A549 (cell line): ENCODE measurements around the gene HS3ST3A1. TPM values are rescaled to one million over a fixed set of nuclear protein-coding genes. Genes with fewer than 3 reads are reported as not detected.

Source experiments
- ATAC-seq, 2 experiments: fragments of 200-7000 bp in 1 of 2; fragments of >200 bp in 1 of 2; cut with Nextera tagmentation in 1 of 2; cut with Tn5 transposase in 1 of 2; 3 replicates each; pipeline versions ENCODE4 v1.8.0 to v1.9.1; 2018 to 2020; ENCODE audit warnings: mild to moderate bottlenecking in 1 of 2, moderate library complexity in 1 of 2
- CTCF ChIA-PET: fragments of 300-600 bp; sonication (Branson Sonifier 250); formaldehyde crosslinking; extraction: SDS; loops from one replicate; lab custom pipeline; 2021; ENCODE audit warnings: antibody characterized with exemption, inconsistent platforms; lab: Yijun Ruan, JAX
- POLR2A ChIA-PET: fragments of 350-600 bp; formaldehyde crosslinking; extraction: SDS; loops from one replicate; lab custom pipeline; 2021; ENCODE audit warnings: antibody characterized with exemption, inconsistent platforms; lab: Yijun Ruan, JAX
- DNase-seq, 2 experiments: peaks; one replicate each; pipeline versions ENCODE4 v3.0.0 to v3.0.0-alpha.2; 2011 to 2016; ENCODE audit warnings: low read depth in 1 of 2, low spot score in 1 of 2
- FAIRE-seq: peaks from 2 replicates; lab custom pipeline; 2011; peaks lifted over from hg19 to GRCh38; lab: Jason Lieb, UNC
- H3K27ac ChIP-seq, 2 experiments: fragments of >200 bp; sonication (Bioruptor Twin); formaldehyde crosslinking; 3 replicates each; pipeline ENCODE4 v1.5.1; 2016 to 2017
- H3K4me1 ChIP-seq: fragments of >200 bp; sonication (Bioruptor Twin); formaldehyde crosslinking; 3 replicates; pipeline ENCODE4 v1.6.1; 2016
- H3K4me2 ChIP-seq: fragments of >200 bp; sonication (Bioruptor Twin); formaldehyde crosslinking; 3 replicates; pipeline ENCODE4 v1.6.1; 2016
- H3K4me3 ChIP-seq: fragments of >200 bp; sonication (Bioruptor Twin); formaldehyde crosslinking; 3 replicates; pipeline ENCODE4 v1.5.1; 2016
- H3K9me3 ChIP-seq: fragments of >200 bp; sonication (Bioruptor Twin); formaldehyde crosslinking; 3 replicates; pipeline ENCODE4 v1.6.1; 2016
- BCL3 ChIP-seq: fragments of >200 bp; sonication (Bioruptor Twin); formaldehyde crosslinking; IDR thresholded peaks from 3 replicates; pipeline ENCODE4 v1.6.1; 2016
- CBX8 ChIP-seq: fragments of 200-600 bp; sonication (generic); IDR thresholded peaks from 2 replicates; pipeline ENCODE4 v1.6.1; 2016
- CHD2 ChIP-seq: fragments of 150-350 bp; IDR thresholded peaks from 2 replicates; pipeline ENCODE4 v1.6.1; 2014; ENCODE audit warnings: low read length; ENCODE audit not compliant: partially characterized antibody
- ELK1 ChIP-seq: fragments of 150-350 bp; IDR thresholded peaks from 2 replicates; pipeline ENCODE4 v1.6.1; 2014; ENCODE audit warnings: low read depth, mild to moderate bottlenecking, low read length
- EP300 ChIP-seq, 2 experiments: fragments of >200 bp; sonication (Bioruptor Twin); formaldehyde crosslinking; IDR thresholded peaks; 2 replicates in 1 of 2; 3 replicates in 1 of 2; pipeline ENCODE4 v1.6.1; 2016 to 2017
- FOSB ChIP-seq: fragments of 250-450 bp; sonication (Bioruptor Pico); IDR thresholded peaks from 2 replicates; pipeline ENCODE4 v1.5.0; 2020; ENCODE audit warnings: mild to moderate bottlenecking, moderate library complexity
- FOXS1 ChIP-seq: fragments of 250-450 bp; sonication (Bioruptor Pico); IDR thresholded peaks from 2 replicates; pipeline ENCODE4 v1.5.0; 2020; ENCODE audit warnings: mild to moderate bottlenecking, moderate library complexity
- GATA3 ChIP-seq: IDR thresholded peaks from 2 replicates; pipeline ENCODE4 v1.6.1; 2012; ENCODE audit warnings: borderline replicate concordance
- HEYL ChIP-seq: fragments of 250-450 bp; sonication (Bioruptor Pico); IDR thresholded peaks from 2 replicates; pipeline ENCODE4 v1.8.0; 2021; ENCODE audit warnings: mild to moderate bottlenecking, moderate library complexity
- NPAS2 ChIP-seq: fragments of 250-450 bp; sonication (Bioruptor Pico); IDR thresholded peaks from 2 replicates; pipeline ENCODE4 v1.8.0; 2022; ENCODE audit warnings: mild to moderate bottlenecking, moderate library complexity, borderline replicate concordance
- NR3C1 ChIP-seq: fragments of >200 bp; sonication (Bioruptor Twin); formaldehyde crosslinking; IDR thresholded peaks from 3 replicates; pipeline ENCODE4 v1.6.1; 2017
- RARB ChIP-seq: fragments of 250-450 bp; sonication (Bioruptor Pico); IDR thresholded peaks from 2 replicates; pipeline ENCODE4 v1.8.0; 2021; ENCODE audit warnings: mild to moderate bottlenecking, moderate library complexity
- REST ChIP-seq: fragments of 200-600 bp; sonication (generic); IDR thresholded peaks from 2 replicates; pipeline ENCODE4 v1.6.1; 2016; ENCODE audit warnings: antibody characterized with exemption, mild to moderate bottlenecking, moderate library complexity
- TFCP2L1 ChIP-seq: fragments of 250-450 bp; sonication (Bioruptor Pico); IDR thresholded peaks from 2 replicates; pipeline ENCODE4 v1.5.0; 2021; ENCODE audit warnings: mild to moderate bottlenecking
- ZSCAN20 ChIP-seq: fragments of 250-450 bp; sonication (Bioruptor Pico); IDR thresholded peaks from 2 replicates; pipeline ENCODE4 v1.8.0; 2022; ENCODE audit warnings: mild to moderate bottlenecking, moderate library complexity
- WGBS: methylation state at CpG from one replicate; pipeline ENCODE4 v1.1.6; 2017; ENCODE audit errors: missing lambda C conversion rate; 5-methylcytosine and 5-hydroxymethylcytosine counted together
- polyA plus RNA-seq, 4 experiments: library from polyadenylated mRNA; depleted of rRNA in 3 of 4; stranded (reverse); fragments of >200 nt; fragmentation: RNase III in 1 of 4; extraction: RNeasy Plus Mini Kit Qiagen cat#74134 plus additional on column Dnase treatment in 1 of 4; gene quantifications; 2 replicates in 3 of 4; 3 replicates in 1 of 4; pipeline ENCODE4 v1.2.3, GENCODE V29; 2011 to 2017
- TF ChIP-seq, protein P1 (sequence below): fragments of >200 bp; sonication (Bioruptor Twin); formaldehyde crosslinking; IDR thresholded peaks from 2 replicates; pipeline ENCODE4 v1.6.1; 2016
- TF ChIP-seq, protein P2 (sequence below): fragments of 250-450 bp; sonication (Bioruptor Pico); IDR thresholded peaks from 2 replicates; pipeline ENCODE4 v1.5.0; 2021; ENCODE audit warnings: mild to moderate bottlenecking, moderate library complexity, borderline replicate concordance
- TF ChIP-seq, protein P3 (sequence below): IDR thresholded peaks from 2 replicates; pipeline ENCODE4 v1.6.1; 2012

Gene HS3ST3A1
- polyA plus RNA-seq, 2 of the 4 experiments (the other 2 are of a cell fraction) = not detected

- TF ChIP-seq REST (no peak), FOXS1 (no peak), ZSCAN20 (CRISPR knock-in tag) (no peak), NR3C1 (no peak), EP300 (IDR thresholded peaks at IDR 0.05) (no peak), TFCP2L1 (CRISPR knock-in tag) (no peak), CHD2 (no peak)
These were observed 75.9 kb downstream of the HS3ST3A1 start (continued) for GRCh38 chr17:13525876-13526275.

- ChIA-PET POLR2A (no interaction called here), CTCF (no interaction called here)
- ATAC-seq (no peak), FAIRE-seq (no peak), DNase-seq (no peak)
- 14% methylated on average over 5 of the region's 5 CpGs for whole genome bisulfite sequencing
- TF ChIP-seq, protein P1, sequence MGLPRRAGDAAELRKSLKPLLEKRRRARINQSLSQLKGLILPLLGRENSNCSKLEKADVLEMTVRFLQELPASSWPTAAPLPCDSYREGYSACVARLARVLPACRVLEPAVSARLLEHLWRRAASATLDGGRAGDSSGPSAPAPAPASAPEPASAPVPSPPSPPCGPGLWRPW = no peak
- TF ChIP-seq ELK1 = no peak
- no peak for TF ChIP-seq BCL3
- TF ChIP-seq FOSB = no peak
- TF ChIP-seq REST = no peak
- no peak for TF ChIP-seq RARB (CRISPR knock-in tag)
- no peak for TF ChIP-seq HEYL (CRISPR knock-in tag)
- no peak for TF ChIP-seq GATA3
- H3K4me3 ChIP-seq = no peak overlapping the region
- H3K4me2 ChIP-seq = no peak overlapping the region
- H3K4me1 ChIP-seq = no peaks in the 10 kb centered on the region
- no peak overlapping the region for H3K27ac ChIP-seq
- H3K9me3 ChIP-seq = no peaks in the 10 kb centered on the region
These were observed 78.6 kb downstream of the HS3ST3A1 start for GRCh38 chr17:13523164-13523563.

DNA sequence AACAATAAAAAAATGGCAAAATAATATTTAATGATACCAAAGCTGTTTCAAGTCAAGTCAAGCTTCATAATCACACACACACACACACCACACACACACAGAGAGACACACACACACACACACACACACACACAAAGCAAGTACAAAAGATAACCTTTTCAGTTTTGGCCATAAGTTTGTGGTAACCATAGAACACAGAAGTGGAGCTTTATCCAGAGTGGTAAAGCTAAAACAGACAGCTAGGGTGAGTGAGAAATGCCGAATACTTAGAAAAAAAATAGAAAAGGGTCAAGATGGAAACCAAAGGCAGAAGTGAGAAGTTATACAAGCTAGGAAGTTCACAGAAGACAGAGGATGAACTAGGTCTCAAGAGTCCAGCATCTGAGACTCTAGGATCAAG lies 79.0 kb downstream of the HS3ST3A1 start:
- CTCF ChIA-PET = no interaction called here
- POLR2A ChIA-PET = no interaction called here
- 12% methylated on average over 1 of the region's 1 CpG for WGBS
- Histone ChIP-seq H3K27ac (no peak overlapping the region), H3K4me3 (no peak overlapping the region), H3K9me3 (no peaks in the 10 kb centered on the region), H3K4me2 (no peak overlapping the region), H3K4me1 (no peaks in the 10 kb centered on the region)
- TF ChIP-seq, protein P2, sequence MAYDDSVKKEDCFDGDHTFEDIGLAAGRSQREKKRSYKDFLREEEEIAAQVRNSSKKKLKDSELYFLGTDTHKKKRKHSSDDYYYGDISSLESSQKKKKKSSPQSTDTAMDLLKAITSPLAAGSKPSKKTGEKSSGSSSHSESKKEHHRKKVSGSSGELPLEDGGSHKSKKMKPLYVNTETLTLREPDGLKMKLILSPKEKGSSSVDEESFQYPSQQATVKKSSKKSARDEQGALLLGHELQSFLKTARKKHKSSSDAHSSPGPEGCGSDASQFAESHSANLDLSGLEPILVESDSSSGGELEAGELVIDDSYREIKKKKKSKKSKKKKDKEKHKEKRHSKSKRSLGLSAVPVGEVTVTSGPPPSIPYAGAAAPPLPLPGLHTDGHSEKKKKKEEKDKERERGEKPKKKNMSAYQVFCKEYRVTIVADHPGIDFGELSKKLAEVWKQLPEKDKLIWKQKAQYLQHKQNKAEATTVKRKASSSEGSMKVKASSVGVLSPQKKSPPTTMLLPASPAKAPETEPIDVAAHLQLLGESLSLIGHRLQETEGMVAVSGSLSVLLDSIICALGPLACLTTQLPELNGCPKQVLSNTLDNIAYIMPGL (CRISPR knock-in tag) = no peak
- TF ChIP-seq, protein P3, sequence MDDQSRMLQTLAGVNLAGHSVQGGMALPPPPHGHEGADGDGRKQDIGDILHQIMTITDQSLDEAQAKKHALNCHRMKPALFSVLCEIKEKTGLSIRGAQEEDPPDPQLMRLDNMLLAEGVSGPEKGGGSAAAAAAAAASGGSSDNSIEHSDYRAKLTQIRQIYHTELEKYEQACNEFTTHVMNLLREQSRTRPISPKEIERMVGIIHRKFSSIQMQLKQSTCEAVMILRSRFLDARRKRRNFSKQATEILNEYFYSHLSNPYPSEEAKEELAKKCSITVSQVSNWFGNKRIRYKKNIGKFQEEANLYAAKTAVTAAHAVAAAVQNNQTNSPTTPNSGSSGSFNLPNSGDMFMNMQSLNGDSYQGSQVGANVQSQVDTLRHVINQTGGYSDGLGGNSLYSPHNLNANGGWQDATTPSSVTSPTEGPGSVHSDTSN = no peak
- no peak for TF ChIP-seq NPAS2
- TF ChIP-seq CBX8 = no peak
- no peak for TF ChIP-seq FOXS1
- no peak for ATAC-seq
- no peak for FAIRE-seq
- no peak for DNase-seq
